Measurements from ENCODE around the gene FGFR3. TPM values are rescaled to one million over a fixed set of nuclear protein-coding genes. Genes with fewer than 3 reads are reported as not detected.

Gene FGFR3
- polyA plus RNA-seq, 1 donor from 2014 or later, result 0.48 TPM

- no peaks in the 10 kb centered on the region for H3K27me3 ChIP-seq (ENCODE audit: insufficient read depth, low read depth, low read length)
- no peak overlapping the region for H3K4me2 ChIP-seq (ENCODE audit: low read length)
- no peak overlapping the region for H3K27ac ChIP-seq (ENCODE audit: low read length)
- no peaks in the 10 kb centered on the region for H3K79me2 ChIP-seq (replicated peaks; ENCODE audit: insufficient read depth, low read length)
- no peak overlapping the region for H3K4me3 ChIP-seq (ENCODE audit: low read length)
- no peak for TF ChIP-seq POLR2AphosphoS5 (IDR thresholded peaks at IDR 0.05)
- no peak for TF ChIP-seq RAD21 (conservative IDR thresholded peaks at IDR 0.05)
- no peak for TF ChIP-seq SMC3 (conservative IDR thresholded peaks at IDR 0.05; ENCODE audit: poor library complexity)
- no peaks in the 10 kb centered on the region for H3K9me3 ChIP-seq (ENCODE audit: low read length)
- H3K9ac ChIP-seq (ENCODE audit: low read length), result no peak overlapping the region
- no peaks in the 10 kb centered on the region for H3F3A ChIP-seq (ENCODE audit: insufficient read depth, low read length, poor library complexity, severe bottlenecking)
- H4K20me1 ChIP-seq (ENCODE audit: insufficient read depth), result no peaks in the 10 kb centered on the region
- no peaks in the 10 kb centered on the region for H3K36me3 ChIP-seq (ENCODE audit: insufficient read depth, low read length)
- H3K9me2 ChIP-seq (ENCODE audit: insufficient read depth, low read length), result no peaks in the 10 kb centered on the region
- H2AFZ ChIP-seq (ENCODE audit: low read depth, low read length), result no peak overlapping the region
Observed at GRCh38 chr4:1752284-1753041, 40.6 kb upstream of the FGFR3 start.

- Histone ChIP-seq H3K9me3 (ENCODE audit: low read length) (no peaks in the 10 kb centered on the region), H3K27me3 (ENCODE audit: insufficient read depth, low read depth, low read length) (no peaks in the 10 kb centered on the region), H3K9me2 (ENCODE audit: insufficient read depth, low read length) (no peaks in the 10 kb centered on the region), H3K79me2 (replicated peaks; ENCODE audit: insufficient read depth, low read length) (no peaks in the 10 kb centered on the region), H3K4me3 (ENCODE audit: low read length) (no peak overlapping the region), H3K9ac (ENCODE audit: low read length) (no peak overlapping the region), H3K36me3 (ENCODE audit: insufficient read depth, low read length) (no peaks in the 10 kb centered on the region), H2AFZ (ENCODE audit: low read depth, low read length) (no peak overlapping the region), H3K27ac (ENCODE audit: low read length) (no peak overlapping the region), H3F3A (ENCODE audit: insufficient read depth, low read length, poor library complexity, severe bottlenecking) (no peaks in the 10 kb centered on the region), H3K4me2 (ENCODE audit: low read length) (no peak overlapping the region), H4K20me1 (ENCODE audit: insufficient read depth) (no peaks in the 10 kb centered on the region)
- no peak for TF ChIP-seq EZH2 (IDR thresholded peaks at IDR 0.05; ENCODE audit: borderline replicate concordance, insufficient read depth, low read length, poor library complexity, severe bottlenecking)
- no peak for TF ChIP-seq EP300 (conservative IDR thresholded peaks at IDR 0.05; ENCODE audit: poor library complexity, severe bottlenecking)
- TF ChIP-seq SMC3 (conservative IDR thresholded peaks at IDR 0.05; ENCODE audit: poor library complexity), result no peak
- TF ChIP-seq MXI1 (conservative IDR thresholded peaks at IDR 0.05; ENCODE audit: poor library complexity, severe bottlenecking), result no peak
- TF ChIP-seq CTCF (IDR thresholded peaks at IDR 0.05; ENCODE audit: poor library complexity, severe bottlenecking), result no peak
- TF ChIP-seq REST (IDR thresholded peaks at IDR 0.05; ENCODE audit: borderline replicate concordance), result no peak
- no peak for TF ChIP-seq RAD21 (conservative IDR thresholded peaks at IDR 0.05)
- no peak for TF ChIP-seq POLR2AphosphoS5 (IDR thresholded peaks at IDR 0.05)
- TF ChIP-seq TAF1 (IDR thresholded peaks at IDR 0.05; ENCODE audit: low read depth), result no peak
Observed at GRCh38 chr4:1753294-1753696, 39.8 kb upstream of the FGFR3 start.
